HG03097 (cell line): Measurements from ENCODE around the gene LGALS3BP.

Source experiments
- ATAC-seq: cut with Tn5 transposase; IDR thresholded peaks from one replicate; pipeline ENCODE4 v1.9.1; 2021; ENCODE audit not compliant: unreplicated experiment, low FRiP score

LGALS3BP gene

GRCh38 chr17:79014158-79014758 is 34.5 kb upstream of the LGALS3BP start:
- ATAC-seq, result no peak

GRCh38 chr17:79012563-79013134 is 32.9 kb upstream of the LGALS3BP start:
- ATAC-seq, result no peak

- ATAC-seq, result no peak
Observed at GRCh38 chr17:79011451-79012147, 31.9 kb upstream of the LGALS3BP start.

- no peak for ATAC-seq
Observed at GRCh38 chr17:79010304-79010646, 30.6 kb upstream of the LGALS3BP start.

GRCh38 chr17:79009397-79010303 is 29.9 kb upstream of the LGALS3BP start, which contains the start of gene CANT1:
CANT1 (minus strand) TSS chr17:79009764; CDS start chr17:78997622, 12,142 bp downstream.
- ATAC-seq, result peak; percentile 75

GRCh38 chr17:79008666-79009387 is 29.1 kb upstream of the LGALS3BP start:
- ATAC-seq, result peak; percentile 4

- ATAC-seq, result no peak
Observed at GRCh38 chr17:79007504-79008381, 28.0 kb upstream of the LGALS3BP start.

- ATAC-seq, result no peak
Observed at GRCh38 chr17:79006794-79007503, 27.2 kb upstream of the LGALS3BP start.

- ATAC-seq, result no peak
Observed at GRCh38 chr17:79006046-79006445, 26.3 kb upstream of the LGALS3BP start.

GRCh38 chr17:79005063-79005861 is 25.5 kb upstream of the LGALS3BP start:
- ATAC-seq, result no peak

- ATAC-seq, result no peak
Observed at GRCh38 chr17:79003661-79004411, 24.1 kb upstream of the LGALS3BP start.

GRCh38 chr17:79002796-79003593 is 23.3 kb upstream of the LGALS3BP start:
- no peak for ATAC-seq

- ATAC-seq, result no peak
Observed at GRCh38 chr17:79002291-79002690, 22.6 kb upstream of the LGALS3BP start.

- no peak for ATAC-seq
Observed at GRCh38 chr17:79001190-79002020, 21.7 kb upstream of the LGALS3BP start.

- ATAC-seq, result no peak
Observed at GRCh38 chr17:79000396-79001189, 20.9 kb upstream of the LGALS3BP start.
